GM10248 (cell line): ENCODE results near the gene MSI2.

ENCODE experiments used
- CTCF ChIA-PET: fragments of 300-600 bp; sonication (Branson Sonifier 250); formaldehyde crosslinking; extraction: SDS; loops from one replicate; lab custom pipeline; 2021; ENCODE audit warnings: antibody characterized with exemption; lab: Yijun Ruan, JAX
- POLR2A ChIA-PET: fragments of 350-650 bp; sonication (Branson Sonifier 250); formaldehyde crosslinking; extraction: SDS; loops from one replicate; lab custom pipeline; 2020; ENCODE audit warnings: antibody characterized with exemption; lab: Yijun Ruan, JAX
- DNase-seq: peaks from one replicate; pipeline ENCODE4 v3.0.0; 2012; ENCODE audit errors: extremely low spot score
- CTCF ChIP-seq: IDR thresholded peaks from 2 replicates; pipeline ENCODE4 v1.5.1; 2012; ENCODE audit warnings: mild to moderate bottlenecking, low read depth; ENCODE audit errors: extremely low read depth, missing control alignments, control extremely low read depth

Gene MSI2

DNA sequence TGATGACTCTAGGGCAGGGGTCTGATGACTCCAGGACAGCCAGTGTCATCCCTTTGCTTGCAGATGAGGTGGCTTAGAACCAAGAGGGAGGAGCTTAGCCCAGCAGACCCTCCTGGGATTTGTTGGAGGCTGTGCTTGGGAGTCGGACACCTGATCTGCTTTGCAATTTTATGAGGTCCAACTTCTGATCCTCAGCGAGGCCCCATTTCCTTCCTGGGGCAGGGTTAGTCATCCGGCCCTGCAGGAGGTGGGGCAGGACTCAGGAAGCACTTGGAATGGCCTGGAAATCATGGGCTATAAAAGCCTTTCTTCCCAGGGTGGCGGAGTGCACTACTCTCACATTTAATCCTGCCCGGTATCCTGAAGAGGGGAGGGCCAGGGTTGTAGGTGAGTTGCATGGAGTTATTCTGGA lies 168.5 kb downstream of the MSI2 start:
- POLR2A ChIA-PET: no interaction called here
- no peak for DNase-seq
- no peak for TF ChIP-seq CTCF
- CTCF ChIA-PET: interaction anchor here (0.8 to 3.9 kb wide), 7 partner anchors 9 to 182 kb away, joined by 3 to 23 read pairs (median 4); no protein-coding TSS in a partner anchor

GRCh38 chr17:57425431-57425830 lies 169.1 kb downstream of the MSI2 start:
- ChIA-PET CTCF (no interaction called here), POLR2A (no interaction called here)
- TF ChIP-seq CTCF: no peak
- no peak for DNase-seq

DNA sequence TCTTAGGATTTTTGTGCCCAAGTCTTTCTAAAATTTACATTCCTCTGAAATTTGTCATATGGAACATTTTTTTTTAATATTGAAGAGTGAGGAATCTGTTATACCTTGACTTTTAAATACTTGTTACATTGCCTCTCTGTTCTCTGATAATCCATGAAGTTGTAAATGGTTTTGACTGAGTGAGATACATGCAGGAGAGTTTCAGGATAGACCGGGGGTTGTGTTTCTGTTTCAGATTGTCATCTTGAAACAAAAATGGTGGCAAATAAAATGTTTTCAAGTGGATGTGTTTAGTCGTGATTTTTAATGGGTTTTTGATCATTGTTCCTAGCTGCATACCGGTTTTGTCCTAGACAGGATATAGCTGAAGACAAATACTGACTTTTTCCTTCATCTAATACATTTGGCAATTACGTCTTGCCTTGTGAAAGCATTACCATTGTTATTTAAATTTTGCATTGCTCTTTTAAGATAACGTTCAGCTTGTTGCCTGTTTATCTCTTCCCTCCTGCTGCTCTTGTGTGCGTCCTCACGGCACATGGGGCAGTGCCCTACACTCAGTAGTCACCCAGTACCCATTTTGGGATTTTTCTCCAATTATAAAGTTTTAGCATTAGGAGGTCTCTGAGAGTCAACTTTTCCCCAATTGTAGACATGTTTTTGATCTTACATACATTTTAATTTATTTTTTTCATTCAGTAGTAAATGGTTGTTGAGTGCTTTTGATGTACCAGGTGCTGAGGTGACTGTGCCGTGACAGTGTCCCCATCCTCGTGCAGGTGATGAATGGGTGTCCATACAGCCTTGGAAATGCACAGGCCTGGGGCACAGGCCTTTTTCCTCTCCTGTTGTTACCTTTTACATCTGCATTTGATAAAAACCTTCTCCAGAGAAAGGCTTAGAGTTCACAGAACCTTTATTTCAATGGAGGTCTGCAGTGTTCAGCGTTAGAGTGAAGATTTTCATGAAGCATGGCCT lies 169.9 kb downstream of the MSI2 start:
- ChIA-PET CTCF (interaction anchor here (1.0 kb wide), 1 partner anchor 15 kb away, joined by 4 read pairs; no protein-coding TSS in a partner anchor), POLR2A (no interaction called here)
- no peak for DNase-seq
- TF ChIP-seq CTCF: no peak

DNA sequence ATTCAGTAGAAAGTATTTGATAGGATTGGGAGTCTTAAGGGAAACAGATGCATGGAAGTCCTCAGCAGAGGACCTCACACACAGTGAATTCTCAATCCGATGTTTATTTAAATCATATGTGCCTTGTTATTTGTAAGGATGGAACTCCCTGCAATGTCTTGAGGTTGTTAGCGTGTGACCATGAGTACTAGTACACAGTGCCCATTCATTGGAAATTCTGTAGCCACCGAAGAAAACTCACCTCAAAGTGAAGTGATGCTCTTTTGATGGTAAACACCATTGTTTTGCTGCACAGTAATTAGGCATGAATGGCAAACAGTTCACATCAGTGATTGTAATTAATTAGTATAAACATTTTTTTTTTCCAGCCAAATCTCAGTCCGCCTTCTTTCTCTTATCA lies 173.6 kb downstream of the MSI2 start:
- TF ChIP-seq CTCF: no peak
- DNase-seq: no peak
- ChIA-PET POLR2A (no interaction called here), CTCF (interaction anchor here (1.2 to 2.2 kb wide), 2 partner anchors 18 to 187 kb away, joined by 4 read pairs; no protein-coding TSS in a partner anchor)

GRCh38 chr17:57431415-57431814 lies 175.1 kb downstream of the MSI2 start:
- DNase-seq: no peak
- no peak for TF ChIP-seq CTCF
- ChIA-PET CTCF (interaction anchor here (0.7 to 1.5 kb wide), 4 partner anchors 9 to 189 kb away, joined by 3 to 5 read pairs (median 3); no protein-coding TSS in a partner anchor), POLR2A (no interaction called here)

DNA sequence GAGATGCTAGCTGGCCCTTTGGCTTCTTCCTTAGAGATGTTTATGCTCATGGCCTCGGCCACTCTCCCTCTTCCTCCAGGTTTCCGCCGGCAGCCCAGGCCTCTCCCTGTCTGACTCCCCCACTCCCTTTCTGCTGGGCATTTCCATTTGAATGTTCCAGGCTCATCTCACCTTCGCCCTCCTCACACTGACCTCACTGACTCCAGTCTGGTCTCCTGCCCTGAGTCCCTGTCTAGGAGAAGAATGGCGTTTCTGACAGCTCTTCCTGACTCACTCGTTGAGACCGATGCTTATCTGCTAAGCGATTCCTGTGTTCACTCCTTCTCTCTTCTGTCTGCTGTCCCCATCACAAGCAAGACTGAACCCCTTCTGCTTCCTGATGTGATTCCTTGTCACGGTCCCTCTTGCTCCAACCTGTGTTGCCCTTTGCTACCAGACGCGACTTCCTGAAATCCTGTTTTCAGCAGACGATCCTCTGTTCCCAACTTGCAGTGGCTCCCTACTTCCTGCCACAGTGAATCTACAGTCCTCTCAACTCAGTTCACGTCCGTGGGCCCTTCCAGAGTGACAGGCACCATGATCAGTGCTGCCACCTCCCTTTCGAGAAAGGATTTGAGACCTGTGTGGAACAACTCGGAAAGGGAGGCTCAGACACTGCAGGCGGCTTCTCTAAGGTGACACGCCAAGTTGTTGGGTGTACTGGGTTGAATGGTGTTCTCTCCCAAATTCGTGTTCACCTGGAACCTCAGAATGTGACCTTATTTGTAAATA lies 176.4 kb downstream of the MSI2 start:
- no peak for TF ChIP-seq CTCF
- DNase-seq: no peak
- CTCF ChIA-PET: interaction anchor here (0.6 to 1.3 kb wide), 2 partner anchors 8 to 9 kb away, joined by 3 to 4 read pairs; no protein-coding TSS in a partner anchor
- POLR2A ChIA-PET: no interaction called here
